ENCODE data around the gene GRM2.

Gene GRM2

DNA sequence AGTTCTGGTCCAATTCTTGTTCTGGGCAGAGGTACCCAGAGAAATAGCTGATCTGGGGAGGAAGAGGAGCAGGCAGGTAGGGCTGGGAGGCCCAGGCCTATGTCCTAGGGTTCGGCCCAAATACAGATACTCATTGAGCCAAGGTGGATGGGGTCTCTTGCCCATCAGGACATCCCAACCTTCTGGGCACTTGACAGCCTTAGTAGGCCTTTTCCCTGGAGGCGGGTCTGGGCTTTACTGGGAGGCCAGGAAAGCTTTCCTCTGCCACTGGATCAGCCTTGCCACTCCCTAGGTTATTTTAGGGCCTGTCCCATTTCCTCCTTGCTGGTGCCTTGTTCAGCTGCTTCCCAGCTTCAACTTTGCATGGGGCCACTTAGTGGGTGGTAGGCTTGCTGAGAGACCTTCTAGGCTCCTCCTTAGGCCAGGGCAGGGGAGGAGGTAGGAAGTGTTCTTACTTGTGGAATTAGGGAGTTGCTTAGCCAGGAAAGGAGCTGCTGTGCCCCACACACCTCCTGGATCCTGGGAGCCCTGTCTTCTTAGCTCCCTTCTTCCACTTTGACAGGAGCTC is 26.1 kb upstream of the GRM2 start:
- DNase-seq = no peak

DNA sequence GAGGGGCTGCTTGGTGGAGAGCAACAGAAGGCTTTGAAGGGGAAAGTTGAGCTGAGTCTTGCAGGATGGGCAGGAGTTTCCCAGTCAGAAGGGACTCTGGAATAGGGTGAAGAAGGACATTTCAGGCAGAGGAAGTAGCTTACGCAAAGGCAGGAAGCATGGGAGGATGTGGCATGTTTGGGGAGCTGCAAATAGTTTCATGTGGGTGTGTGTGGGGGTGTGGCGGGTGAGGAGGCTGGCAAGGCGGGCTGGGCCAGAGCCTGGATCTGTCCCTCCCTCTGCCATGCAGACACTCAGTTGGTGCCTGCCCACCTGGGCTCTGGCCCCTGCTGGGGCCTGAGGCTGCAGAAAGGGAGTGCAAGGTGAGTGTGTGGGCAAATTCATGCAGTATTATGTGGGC is 25.4 kb upstream of the GRM2 start:
- no peak for DNase-seq

DNA sequence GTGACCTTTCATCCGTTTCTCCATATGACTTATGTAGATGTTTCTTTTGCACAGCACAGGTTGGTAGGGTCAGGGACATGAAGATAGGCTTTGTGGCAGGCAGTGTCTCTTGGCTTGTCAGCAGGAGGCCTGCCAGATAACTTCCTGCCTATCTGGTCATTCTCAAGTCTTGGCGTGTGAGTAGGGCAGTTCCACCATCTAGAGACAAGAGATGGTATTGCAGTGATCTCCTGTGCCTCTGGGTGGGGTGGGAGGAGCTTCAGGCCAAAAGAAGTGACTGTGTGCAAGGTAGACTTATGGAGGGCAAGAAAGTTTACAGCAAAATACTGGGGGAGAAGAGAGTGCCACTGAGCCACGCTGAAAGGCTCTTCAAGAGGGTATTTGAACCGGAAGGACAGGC is 24.8 kb upstream of the GRM2 start:
- peak; percentile 46 to 82 (median 49) for DNase-seq

DNA sequence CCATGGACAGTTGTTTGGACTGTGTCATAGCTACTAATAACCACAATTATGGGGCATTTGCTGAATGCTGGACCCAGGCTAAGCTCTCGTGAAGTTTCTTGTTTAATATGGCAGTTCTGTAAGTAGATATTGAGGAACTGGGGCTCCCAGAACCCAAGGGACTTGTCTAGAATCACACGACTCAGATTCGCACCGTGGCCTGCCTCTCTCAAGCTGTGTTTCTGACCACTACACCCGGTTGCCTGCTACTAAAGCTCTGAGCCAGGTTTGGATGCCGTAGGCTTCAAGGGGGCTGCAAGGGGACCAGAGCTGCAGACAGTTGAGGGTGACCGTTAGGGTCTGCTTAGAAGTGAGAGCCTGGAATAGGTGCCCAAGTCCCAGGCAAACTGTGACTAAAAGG is 24.3 kb upstream of the GRM2 start:
- DNase-seq = no peak

DNA sequence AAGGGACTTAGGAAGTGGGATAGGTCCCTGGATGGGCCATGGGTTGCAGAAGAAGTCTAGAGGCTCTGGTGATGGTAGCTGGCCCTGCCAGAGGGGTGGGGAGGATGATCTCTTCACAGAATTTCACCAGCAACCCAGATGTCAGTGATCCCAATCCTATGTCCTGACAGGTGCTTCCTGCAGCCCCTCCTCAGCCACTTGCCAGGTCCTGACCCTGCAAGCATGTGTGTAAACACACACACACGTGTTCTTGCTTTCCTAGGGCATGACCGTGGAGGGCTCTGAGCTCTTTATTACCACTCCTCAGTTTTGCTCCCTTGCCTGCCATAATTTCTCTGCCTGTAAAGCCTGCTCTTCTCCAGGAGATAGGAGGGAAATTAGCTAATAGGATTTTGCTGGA is 23.3 kb upstream of the GRM2 start:
- DNase-seq = no peak

DNA sequence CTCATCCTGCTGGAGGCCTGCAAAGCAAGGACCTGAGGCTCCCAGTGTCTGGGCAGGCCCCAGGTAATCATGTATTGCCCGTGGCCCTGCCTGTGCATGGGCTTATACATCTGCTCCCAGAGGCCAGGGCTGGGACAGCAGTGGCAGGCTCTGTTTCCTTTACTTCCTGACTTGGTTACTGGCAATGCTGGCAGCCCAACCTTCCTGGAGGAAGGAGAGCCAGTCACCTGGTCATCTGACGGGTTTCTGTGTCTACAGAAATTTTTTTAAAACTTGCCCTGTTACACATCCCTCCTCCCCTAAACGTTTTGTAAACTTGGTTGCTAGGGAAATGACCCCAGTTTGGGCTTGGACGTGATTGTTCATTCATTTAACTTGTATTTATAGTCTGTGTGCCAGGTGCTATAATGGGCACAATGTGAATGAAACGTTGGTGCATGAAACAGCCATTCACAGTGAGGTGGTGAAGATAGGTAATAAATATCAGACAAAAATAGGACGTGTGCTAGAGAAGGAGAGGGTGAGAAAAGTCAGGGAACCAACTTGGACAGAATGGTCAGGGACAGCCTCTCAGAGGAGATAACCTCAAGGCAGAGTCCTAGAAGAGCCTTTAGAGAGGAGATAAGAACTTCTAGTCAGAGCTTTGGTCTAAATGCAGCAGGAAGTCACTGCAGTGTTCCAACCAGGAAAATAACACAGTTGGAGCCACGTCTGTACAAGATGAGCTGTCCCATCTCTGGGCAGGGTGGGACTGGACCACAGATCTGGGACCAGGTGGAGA is 21.7 kb upstream of the GRM2 start:
- peak in 2 of 3 experiments; percentile 5 to 8 for DNase-seq

GRCh38 chr3:51686056-51686455 is 20.8 kb upstream of the GRM2 start:
- no peak for DNase-seq

DNA sequence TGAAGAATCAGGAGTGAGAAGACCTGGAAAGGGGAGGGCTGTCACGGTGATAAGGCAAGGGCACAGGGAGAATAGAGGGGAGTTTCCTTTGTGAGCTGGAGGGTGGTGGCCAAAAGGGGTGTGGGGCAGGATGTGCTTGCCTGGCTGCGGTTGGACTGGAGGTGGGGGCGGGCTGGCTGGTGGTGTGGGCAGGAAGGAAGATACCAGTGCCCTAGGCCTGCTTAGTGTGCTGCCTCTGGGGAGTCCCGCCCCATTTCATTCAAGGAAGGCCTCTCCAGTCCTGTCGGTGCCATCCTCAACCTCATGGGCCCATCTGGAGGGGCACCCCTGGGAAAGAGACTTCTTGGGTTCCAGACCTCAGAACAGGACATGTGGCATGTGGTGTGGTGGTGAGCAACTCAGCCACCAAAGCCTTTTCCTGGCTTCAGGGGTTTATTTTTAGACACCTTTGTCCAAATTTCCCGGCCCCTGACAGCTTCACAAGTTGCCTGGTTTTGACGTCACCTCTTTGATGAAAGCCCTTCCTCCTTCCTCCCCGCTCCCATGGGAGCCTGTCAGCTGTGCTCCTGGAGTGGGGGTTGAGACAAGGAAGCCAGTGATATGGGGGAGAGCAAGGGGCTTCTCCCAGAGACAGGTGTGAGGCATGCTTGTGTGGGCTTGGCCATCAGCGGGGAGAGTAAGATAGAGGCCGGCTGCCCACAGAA is 20.2 kb upstream of the GRM2 start:
- no peak for DNase-seq

GRCh38 chr3:51687431-51688205 is 19.2 kb upstream of the GRM2 start:
- no peak for DNase-seq

DNA sequence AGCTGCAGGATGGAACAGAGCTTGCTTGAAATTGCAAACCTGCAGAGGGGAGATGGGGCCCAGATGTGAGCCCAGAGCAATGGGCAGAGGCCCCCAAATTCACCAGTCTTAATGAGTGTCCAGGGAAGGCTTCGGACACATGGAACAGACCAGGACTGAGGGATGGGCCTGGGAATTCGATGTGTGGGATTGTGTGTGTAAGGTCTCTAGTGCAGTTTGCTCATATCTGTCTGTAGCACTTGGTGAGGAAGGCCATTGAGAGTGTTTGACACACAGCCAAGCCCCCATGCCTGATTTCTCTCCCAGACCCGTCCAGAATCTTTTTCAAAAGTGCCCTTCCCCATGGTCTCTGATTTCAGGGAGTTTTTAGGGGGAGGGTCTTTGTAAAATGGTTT is 18.7 kb upstream of the GRM2 start:
- no peak for DNase-seq

- DNase-seq = peak in 2 of 3 experiments; percentile 53 to 73
These were observed 15.8 kb upstream of the GRM2 start for GRCh38 chr3:51691021-51691420.

DNA sequence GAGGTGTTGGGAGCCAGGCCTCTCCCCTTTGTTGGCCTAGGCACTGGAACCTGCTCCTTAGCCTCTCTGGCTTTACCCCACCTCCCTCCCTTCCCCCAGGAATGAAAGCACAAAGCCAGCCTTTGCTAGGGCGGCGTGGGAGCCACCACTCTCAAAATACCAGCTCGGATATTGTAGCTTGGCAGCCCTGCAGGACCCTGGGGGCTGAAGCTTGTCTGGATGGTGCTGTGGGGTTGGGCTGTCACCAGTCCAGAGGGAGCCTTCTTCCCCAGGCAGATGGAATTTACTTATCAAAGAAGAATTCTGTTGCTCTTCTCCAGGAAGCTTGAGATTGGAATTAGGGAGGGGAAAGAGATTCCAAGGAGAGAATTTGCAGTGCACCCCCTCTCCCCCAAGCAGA is 14.9 kb upstream of the GRM2 start:
- DNase-seq = no peak

GRCh38 chr3:51692980-51693395 is 13.9 kb upstream of the GRM2 start:
- DNase-seq = no peak

DNA sequence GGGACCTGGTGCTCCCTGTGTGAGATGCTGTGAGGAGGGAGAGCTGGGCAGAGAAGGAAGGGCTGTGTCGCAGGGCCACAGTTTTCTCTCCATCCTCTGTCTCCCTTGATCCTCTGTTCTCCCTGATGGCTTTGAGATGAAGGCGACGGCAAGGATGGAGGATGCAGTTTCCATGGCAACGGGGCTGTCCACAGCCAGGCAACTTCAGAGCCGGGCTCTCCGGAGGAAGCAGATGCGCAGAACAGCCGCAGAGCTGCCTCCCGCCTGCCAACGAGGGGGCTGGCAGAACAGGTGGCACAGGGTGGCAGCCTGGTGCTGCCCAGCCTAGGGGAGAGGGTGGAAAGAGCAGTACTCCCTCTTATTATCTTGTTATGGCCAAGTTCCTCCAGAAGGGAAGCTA is 9.9 kb upstream of the GRM2 start:
- DNase-seq = peak in 2 of 3 experiments; percentile 42 to 78

- DNase-seq = peak in 2 of 3 experiments; percentile 35 to 37
These were observed 8.7 kb upstream of the GRM2 start for GRCh38 chr3:51698209-51698608.

DNA sequence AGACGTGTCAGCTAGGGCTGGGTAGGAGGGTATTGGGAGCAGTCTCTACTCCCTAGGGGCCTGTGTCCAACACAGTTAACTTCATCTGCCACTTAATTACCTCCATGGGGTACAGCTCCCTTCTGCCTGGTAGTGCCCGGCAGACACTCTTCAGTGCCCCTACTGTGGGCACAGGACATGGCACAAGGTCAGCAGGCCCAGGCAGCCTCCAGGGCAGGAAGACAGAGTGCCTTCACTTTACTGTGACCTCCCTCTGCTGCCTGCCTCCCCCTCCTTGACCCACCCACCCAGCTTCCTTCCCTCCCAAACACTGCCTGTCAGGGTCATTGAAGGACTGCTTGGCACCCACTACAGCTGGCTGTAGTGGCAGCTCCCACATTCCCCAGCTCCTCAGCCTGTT is 6.5 kb upstream of the GRM2 start:
- DNase-seq = no peak

GRCh38 chr3:51702156-51702555 is 4.7 kb upstream of the GRM2 start:
- DNase-seq = no peak

GRCh38 chr3:51703068-51703760 is 3.7 kb upstream of the GRM2 start:
- peak; percentile 71 to 95 (median 86) for DNase-seq

DNA sequence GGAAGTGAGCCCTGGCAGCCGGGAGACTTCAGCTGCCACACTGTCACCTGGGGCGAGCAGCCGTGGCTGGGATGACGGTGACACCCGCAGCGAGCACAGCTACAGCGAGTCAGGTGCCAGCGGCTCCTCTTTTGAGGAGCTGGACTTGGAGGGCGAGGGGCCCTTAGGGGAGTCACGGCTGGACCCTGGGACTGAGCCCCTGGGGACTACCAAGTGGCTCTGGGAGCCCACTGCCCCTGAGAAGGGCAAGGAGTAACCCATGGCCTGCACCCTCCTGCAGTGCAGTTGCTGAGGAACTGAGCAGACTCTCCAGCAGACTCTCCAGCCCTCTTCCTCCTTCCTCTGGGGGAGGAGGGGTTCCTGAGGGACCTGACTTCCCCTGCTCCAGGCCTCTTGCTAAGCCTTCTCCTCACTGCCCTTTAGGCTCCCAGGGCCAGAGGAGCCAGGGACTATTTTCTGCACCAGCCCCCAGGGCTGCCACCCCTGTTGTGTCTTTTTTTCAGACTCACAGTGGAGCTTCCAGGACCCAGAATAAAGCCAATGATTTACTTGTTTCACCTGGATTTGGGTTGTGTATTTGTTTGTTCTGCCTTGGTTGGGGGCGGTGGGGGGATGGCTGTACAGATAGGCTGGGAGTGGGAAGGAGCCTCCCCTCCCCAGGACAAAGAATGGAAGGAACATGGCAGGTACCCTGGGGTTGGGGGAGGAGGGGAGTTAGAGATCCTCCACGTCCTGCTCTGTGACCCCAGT is 2.9 kb upstream of the GRM2 start:
- DNase-seq = peak in 2 of 3 experiments; percentile 64 to 76

DNA sequence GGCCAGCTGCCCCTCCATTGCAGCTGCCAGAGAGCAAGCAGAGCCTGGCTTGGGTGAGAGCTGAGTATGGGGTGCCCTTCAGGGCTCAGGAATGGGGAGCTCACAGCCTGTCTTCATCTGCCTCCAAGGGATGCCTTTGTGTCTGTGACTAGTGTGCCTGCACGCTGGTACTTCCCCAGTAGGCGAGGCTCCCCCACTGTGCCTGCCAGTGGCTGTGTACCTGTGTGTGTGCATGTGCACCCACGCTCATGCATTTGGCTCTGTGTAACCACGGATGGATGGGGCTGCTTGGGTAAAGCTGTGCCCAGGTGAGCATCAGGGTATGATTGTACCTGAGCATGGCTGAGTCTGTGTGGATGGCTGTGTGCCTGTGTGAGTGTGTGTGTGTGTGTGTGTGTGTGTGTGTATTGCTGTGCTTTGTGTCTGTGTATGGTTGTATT is 2.3 kb upstream of the GRM2 start:
- peak in 2 of 3 experiments; percentile 30 to 47 for DNase-seq

DNA sequence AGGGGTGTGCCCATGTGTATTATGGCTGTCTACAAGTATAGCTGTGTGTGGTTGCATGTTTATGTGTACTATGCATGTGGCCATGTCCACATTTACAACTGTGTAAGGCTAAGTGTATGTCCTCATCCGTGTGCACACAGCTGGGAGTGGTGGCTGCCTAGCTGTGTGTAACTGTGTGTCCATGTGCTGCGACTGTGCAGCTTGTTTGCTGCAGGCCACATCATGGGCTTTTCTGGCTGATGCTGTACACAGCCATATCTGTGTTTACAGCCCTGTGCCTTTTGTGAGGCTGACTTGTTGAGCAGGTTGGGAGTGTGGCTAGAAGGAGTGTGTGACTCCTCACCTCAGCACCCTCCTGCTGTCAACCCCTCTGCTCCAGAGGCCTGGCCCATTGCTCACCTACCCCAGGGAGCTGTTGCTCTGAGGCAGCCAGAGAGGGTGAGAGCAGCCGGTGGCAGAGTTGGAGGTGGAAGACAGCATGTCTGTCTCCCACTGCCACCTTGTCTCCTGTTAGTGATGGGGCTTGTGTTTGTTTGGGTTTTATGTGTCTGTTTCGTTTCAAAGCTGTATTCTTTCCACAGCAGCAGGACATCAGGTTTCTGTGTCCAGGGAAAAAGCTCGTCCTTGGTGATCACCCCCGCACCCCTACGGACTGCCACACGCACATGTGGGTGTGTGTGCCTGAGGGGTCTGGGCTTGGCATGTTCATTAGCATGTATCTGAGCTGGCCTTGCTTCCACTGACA is 1.4 kb upstream of the GRM2 start:
- DNase-seq = peak in 1 of 3 experiments; percentile 3
